OCI-LY7 (cell line): ENCODE measurements around the gene VIPR2. TPM values are rescaled to one million over a fixed set of nuclear protein-coding genes. Genes with fewer than 3 reads are reported as not detected.

ENCODE experiments used
- BruUV-seq: library from RNA; stranded (reverse); fragments of 400-500 nt; replicated peaks from 2 replicates; lab custom pipeline; 2021; lab: Mats Ljungman, UMichigan
- CTCF ChIA-PET: fragments of 300-600 bp; sonication (Branson Sonifier 250); formaldehyde crosslinking; loops from one replicate; lab custom pipeline; 2022; ENCODE audit warnings: antibody characterized with exemption; ENCODE audit not compliant: unreplicated experiment; lab: Charles Lee
- POLR2A ChIA-PET: fragments of 300-600 bp; sonication (Branson Sonifier 250); formaldehyde crosslinking; loops from one replicate; lab custom pipeline; 2022; ENCODE audit warnings: antibody characterized with exemption; lab: Charles Lee
- DNase-seq: peaks from one replicate; pipeline ENCODE4 v3.0.0-alpha.2; 2015; ENCODE audit warnings: low spot score
- H2AFZ ChIP-seq: fragments of 200-600 bp; sonication (generic), shearing (Covaris generic); 2 replicates; pipeline ENCODE4 v1.6.1; 2014; ENCODE audit warnings: mild to moderate bottlenecking, antibody characterized with exemption, low read length, moderate library complexity
- H3K27ac ChIP-seq: fragments of 200-600 bp; sonication (generic); 2 replicates; pipeline ENCODE4 v1.5.1; 2014; ENCODE audit warnings: mixed run types, low read depth, mild to moderate bottlenecking, moderate library complexity, low read length, inconsistent platforms; ENCODE audit not compliant: poor library complexity, severe bottlenecking
- H3K36me3 ChIP-seq: fragments of 200-600 bp; sonication (generic); 2 replicates; pipeline ENCODE4 v1.6.1; 2014; ENCODE audit warnings: mild to moderate bottlenecking, antibody characterized with exemption, low read length, moderate library complexity, mixed read lengths; ENCODE audit not compliant: insufficient read depth
- H3K4me1 ChIP-seq: fragments of 200-600 bp; sonication (generic); 2 replicates; pipeline ENCODE4 v1.5.1; 2014; ENCODE audit warnings: mild to moderate bottlenecking, low read length; ENCODE audit not compliant: insufficient read depth, poor library complexity, severe bottlenecking
- H3K4me2 ChIP-seq: fragments of 200-600 bp; sonication (generic); 2 replicates; pipeline ENCODE4 v1.6.1; 2014; ENCODE audit warnings: mild to moderate bottlenecking, low read length
- H3K4me3 ChIP-seq: fragments of 200-600 bp; sonication (generic); 2 replicates; pipeline ENCODE4 v1.5.1; 2014; ENCODE audit warnings: mild to moderate bottlenecking, low read depth, low read length; ENCODE audit not compliant: poor library complexity, severe bottlenecking
- H3K79me2 ChIP-seq: fragments of 200-600 bp; sonication (generic); 2 replicates; pipeline ENCODE4 v1.6.1; 2016; ENCODE audit warnings: low read depth, mild to moderate bottlenecking, low read length, moderate library complexity, mixed read lengths; ENCODE audit not compliant: insufficient read depth
- H3K9me2 ChIP-seq: fragments of 200-600 bp; sonication (generic); 2 replicates; pipeline ENCODE4 v1.6.1; 2016; ENCODE audit warnings: mild to moderate bottlenecking, low read length, mixed read lengths; ENCODE audit not compliant: insufficient read depth
- H3K9me3 ChIP-seq: fragments of 200-600 bp; sonication (generic); 2 replicates; pipeline ENCODE4 v1.6.1; 2014; ENCODE audit warnings: mild to moderate bottlenecking, mixed run types, low read length, mixed read lengths
- H4K20me1 ChIP-seq: fragments of 200-600 bp; sonication (generic); 2 replicates; pipeline ENCODE4 v1.6.1; 2014; ENCODE audit warnings: mild to moderate bottlenecking, antibody characterized with exemption, low read length, moderate library complexity, mixed read lengths; ENCODE audit not compliant: insufficient read depth
- EZH2phosphoT487 ChIP-seq: fragments of 200-600 bp; sonication (generic); IDR thresholded peaks from 2 replicates; pipeline ENCODE4 v1.6.1; 2018; ENCODE audit warnings: low read depth, borderline replicate concordance, mild to moderate bottlenecking, mixed run types, antibody characterized with exemption, low read length, moderate library complexity, mixed read lengths
- intact Hi-C: fragments of 100-400 bp; cut with micrococcal nuclease; formaldehyde crosslinking; loops from one replicate; pipeline ENCODE4 v1.10.0; 2022; ENCODE audit not compliant: unreplicated experiment
- total RNA-seq, 2 experiments: library from RNA; depleted of rRNA in 1 of 2; stranded (reverse); fragments of >200 nt in 1 of 2; shearing (Covaris generic) in 1 of 2; gene quantifications; 2 replicates each; pipeline ENCODE4 v1.2.3, GENCODE V29; 2014 to 2022
- TF ChIP-seq, protein P1 (sequence below): fragments of 200-600 bp; sonication (generic); conservative IDR thresholded peaks from 2 replicates; pipeline ENCODE4 v1.5.1; 2014; ENCODE audit warnings: mild to moderate bottlenecking, antibody characterized with exemption, low read length, moderate library complexity, mixed read lengths

The VIPR2 gene
- total RNA-seq, 2 experiments from 2014 or later: not detected

DNA sequence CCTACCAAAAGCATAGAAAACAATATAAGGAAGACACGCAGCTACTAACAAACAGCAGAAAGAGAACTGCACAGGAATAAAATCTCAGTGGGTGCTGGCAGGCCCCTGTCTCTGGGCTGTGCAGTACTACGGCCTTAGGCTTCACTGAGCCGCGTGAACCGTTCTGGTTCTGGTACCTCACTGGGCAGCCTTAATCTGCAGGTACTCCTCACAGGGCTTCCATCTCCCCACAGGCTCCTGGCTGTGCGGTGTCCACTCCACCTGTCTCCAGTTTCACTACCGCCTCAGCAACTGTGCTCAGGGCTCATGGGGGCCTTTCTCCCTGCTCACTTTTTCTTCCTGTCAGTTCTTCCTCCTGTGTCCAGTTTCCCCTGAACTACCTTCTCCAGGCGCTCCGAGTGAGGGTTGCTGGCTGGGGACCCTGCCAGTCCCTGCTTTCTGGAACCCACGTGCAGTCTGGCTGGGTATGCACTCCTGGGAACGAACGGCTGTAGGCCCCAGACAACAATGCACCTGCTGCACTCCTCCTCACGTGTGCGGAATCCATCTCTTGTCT is 75.7 kb downstream of the VIPR2 start:
- Histone ChIP-seq H4K20me1 (no peaks in the 10 kb centered on the region), H2AFZ (no peak overlapping the region), H3K9me3 (no peaks in the 10 kb centered on the region), H3K4me3 (no peak overlapping the region), H3K36me3 (no peaks in the 10 kb centered on the region), H3K4me2 (no peak overlapping the region), H3K79me2 (no peaks in the 10 kb centered on the region), H3K9me2 (no peaks in the 10 kb centered on the region), H3K27ac (no peak overlapping the region), H3K4me1 (no peaks in the 10 kb centered on the region)
- CTCF ChIA-PET: no interaction called here
- intact Hi-C loops: no loop called here
- TF ChIP-seq EZH2phosphoT487: no peak
- TF ChIP-seq, protein P1, sequence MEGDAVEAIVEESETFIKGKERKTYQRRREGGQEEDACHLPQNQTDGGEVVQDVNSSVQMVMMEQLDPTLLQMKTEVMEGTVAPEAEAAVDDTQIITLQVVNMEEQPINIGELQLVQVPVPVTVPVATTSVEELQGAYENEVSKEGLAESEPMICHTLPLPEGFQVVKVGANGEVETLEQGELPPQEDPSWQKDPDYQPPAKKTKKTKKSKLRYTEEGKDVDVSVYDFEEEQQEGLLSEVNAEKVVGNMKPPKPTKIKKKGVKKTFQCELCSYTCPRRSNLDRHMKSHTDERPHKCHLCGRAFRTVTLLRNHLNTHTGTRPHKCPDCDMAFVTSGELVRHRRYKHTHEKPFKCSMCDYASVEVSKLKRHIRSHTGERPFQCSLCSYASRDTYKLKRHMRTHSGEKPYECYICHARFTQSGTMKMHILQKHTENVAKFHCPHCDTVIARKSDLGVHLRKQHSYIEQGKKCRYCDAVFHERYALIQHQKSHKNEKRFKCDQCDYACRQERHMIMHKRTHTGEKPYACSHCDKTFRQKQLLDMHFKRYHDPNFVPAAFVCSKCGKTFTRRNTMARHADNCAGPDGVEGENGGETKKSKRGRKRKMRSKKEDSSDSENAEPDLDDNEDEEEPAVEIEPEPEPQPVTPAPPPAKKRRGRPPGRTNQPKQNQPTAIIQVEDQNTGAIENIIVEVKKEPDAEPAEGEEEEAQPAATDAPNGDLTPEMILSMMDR: no peak
- BruUV-seq: no TSS peak
- POLR2A ChIA-PET: no interaction called here
- DNase-seq: no peak

DNA sequence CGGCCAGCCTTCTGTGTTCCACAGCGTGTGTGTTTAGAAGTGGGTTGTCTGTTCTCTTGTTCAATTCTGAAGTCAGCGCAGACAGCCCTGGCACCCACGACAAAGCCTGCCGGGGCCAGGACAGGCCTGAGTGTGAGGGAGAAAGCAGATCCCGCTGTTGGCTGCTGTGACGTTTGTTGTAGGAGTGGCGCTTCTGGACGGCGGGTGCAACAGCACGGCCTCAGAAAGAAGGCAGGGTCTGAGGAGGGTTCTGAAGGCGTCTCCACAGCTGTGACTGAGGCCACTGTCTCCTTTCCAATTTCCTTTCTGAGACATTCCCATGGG is 76.2 kb downstream of the VIPR2 start:
- TF ChIP-seq, protein P1: no peak
- TF ChIP-seq EZH2phosphoT487: no peak
- H3K4me3 ChIP-seq: no peak overlapping the region
- no peaks in the 10 kb centered on the region for H3K9me2 ChIP-seq
- intact Hi-C loops: no loop called here
- H3K9me3 ChIP-seq: no peaks in the 10 kb centered on the region
- no peaks in the 10 kb centered on the region for H4K20me1 ChIP-seq
- H3K4me1 ChIP-seq: no peaks in the 10 kb centered on the region
- POLR2A ChIA-PET: no interaction called here
- H3K79me2 ChIP-seq: no peaks in the 10 kb centered on the region
- no TSS peak for BruUV-seq
- H3K27ac ChIP-seq: no peak overlapping the region
- H3K4me2 ChIP-seq: no peak overlapping the region
- CTCF ChIA-PET: no interaction called here
- H2AFZ ChIP-seq: no peak overlapping the region
- DNase-seq: no peak
- H3K36me3 ChIP-seq: no peaks in the 10 kb centered on the region

DNA sequence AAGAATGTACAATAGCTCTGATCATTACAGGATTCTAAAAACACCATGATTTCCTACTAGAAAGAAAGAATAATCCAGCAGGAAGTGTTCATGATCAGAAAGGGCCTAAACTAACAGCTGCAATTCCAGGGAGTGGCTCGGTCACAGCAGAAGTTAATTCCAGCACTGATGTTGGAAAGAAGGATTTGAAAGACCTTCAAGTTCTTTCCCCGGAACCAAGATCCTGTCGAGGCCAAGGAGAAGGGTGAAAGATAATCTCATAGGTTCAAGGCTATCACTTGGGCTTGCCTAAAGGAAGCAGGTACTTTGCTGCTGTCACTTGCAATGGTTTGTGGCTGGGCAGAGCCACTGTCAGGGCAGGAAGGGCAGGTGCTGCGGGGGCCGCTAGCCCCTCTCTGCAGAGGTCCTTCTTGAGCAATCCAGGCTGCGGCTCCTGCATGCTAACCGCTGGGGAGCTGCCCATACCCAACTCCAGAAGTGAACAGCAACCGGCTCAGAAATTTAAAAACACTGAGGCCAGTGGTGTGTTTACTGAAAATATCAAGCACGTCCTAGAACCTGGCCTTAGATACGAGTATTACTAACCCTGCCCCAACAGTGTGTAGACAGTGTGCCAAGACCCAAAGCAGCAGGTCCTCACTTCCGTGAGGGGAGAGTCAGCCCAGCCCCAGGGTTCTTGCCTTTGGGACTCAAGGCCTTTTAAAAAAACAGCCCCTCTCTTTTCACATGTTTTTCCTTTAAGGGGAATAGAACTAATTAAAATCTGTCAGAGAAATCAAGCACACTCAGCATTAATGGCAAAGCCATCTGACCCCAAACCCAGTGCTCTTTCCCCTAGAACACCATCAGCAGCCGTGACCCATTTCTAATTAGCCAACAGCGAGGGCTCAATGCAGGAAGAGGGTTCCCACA is 76.8 kb downstream of the VIPR2 start:
- Histone ChIP-seq H2AFZ (no peak overlapping the region), H4K20me1 (no peaks in the 10 kb centered on the region), H3K36me3 (no peaks in the 10 kb centered on the region), H3K27ac (no peak overlapping the region), H3K4me1 (no peaks in the 10 kb centered on the region), H3K9me3 (no peaks in the 10 kb centered on the region), H3K4me3 (no peak overlapping the region), H3K4me2 (no peak overlapping the region), H3K9me2 (no peaks in the 10 kb centered on the region), H3K79me2 (no peaks in the 10 kb centered on the region)
- intact Hi-C loops: no loop called here
- ChIA-PET POLR2A (interaction anchor here (0.6 to 0.8 kb wide), 3 partner anchors 24 to 154 kb away, joined by 3 read pairs; no protein-coding TSS in a partner anchor), CTCF (no interaction called here)
- no TSS peak for BruUV-seq
- TF ChIP-seq EZH2phosphoT487: no peak
- TF ChIP-seq, protein P1: no peak
- no peak for DNase-seq
